Nephron progenitor cell (in vitro differentiated cells): ENCODE data around the gene FOXP3.

Source experiments
- DNase-seq: peaks from one replicate; pipeline ENCODE4 v3.0.0; 2021
- H3K27ac Mint-ChIP-seq: 2 replicates; pipeline ENCODE4 v1.8.0; 2021; ENCODE audit warnings: mild to moderate bottlenecking, moderate library complexity, mixed read lengths
- H3K27me3 Mint-ChIP-seq: 2 replicates; pipeline ENCODE4 v1.8.0; 2021; ENCODE audit warnings: mild to moderate bottlenecking, low read depth, mixed read lengths; ENCODE audit not compliant: poor library complexity
- H3K36me3 Mint-ChIP-seq: 2 replicates; pipeline ENCODE4 v1.8.0; 2021; ENCODE audit warnings: low read depth, mixed read lengths
- H3K4me1 Mint-ChIP-seq: 2 replicates; pipeline ENCODE4 v1.8.0; 2021; ENCODE audit warnings: mixed read lengths
- H3K4me3 Mint-ChIP-seq: 2 replicates; pipeline ENCODE4 v1.8.0; 2021; ENCODE audit warnings: mild to moderate bottlenecking, moderate library complexity, mixed read lengths
- H3K9me3 Mint-ChIP-seq: 2 replicates; pipeline ENCODE4 v1.8.0; 2021; ENCODE audit warnings: mild to moderate bottlenecking, moderate library complexity, mixed read lengths
- TF ChIP-seq, protein P1 (sequence below): fragments of 200-600 bp; sonication (generic); IDR thresholded peaks from 2 replicates; pipeline ENCODE4 v1.5.0; 2021; ENCODE audit warnings: antibody characterized with exemption

FOXP3 gene

DNA sequence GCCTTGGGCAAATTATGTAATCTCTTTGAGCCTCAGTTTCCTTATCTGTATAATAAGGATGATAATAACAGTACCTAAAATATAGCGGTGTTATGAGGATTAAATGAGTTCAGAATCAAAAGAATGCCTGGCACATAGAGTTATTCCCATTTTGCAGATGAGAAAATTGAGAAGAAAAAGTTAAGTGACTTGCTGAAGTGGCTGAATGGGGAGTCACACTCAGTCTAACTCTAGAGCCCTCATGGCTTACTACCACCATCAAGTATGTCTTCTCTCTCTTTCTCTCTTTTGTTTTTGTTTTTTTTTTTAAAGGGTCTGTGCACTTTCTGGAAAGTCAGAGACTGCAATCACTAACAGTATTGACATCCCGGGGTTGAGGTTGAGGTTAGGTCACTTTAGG, 32.0 kb downstream of the FOXP3 start:
- no peak overlapping the region for H3K27ac Mint-ChIP-seq
- H3K27me3 Mint-ChIP-seq, result peaks cover 14% of the 10 kb centered on the region
- H3K9me3 Mint-ChIP-seq, result peaks cover 68% of the 10 kb centered on the region
- H3K4me3 Mint-ChIP-seq, result peak overlapping the region; percentile 27
- DNase-seq, result no peak
- TF ChIP-seq, protein P1, sequence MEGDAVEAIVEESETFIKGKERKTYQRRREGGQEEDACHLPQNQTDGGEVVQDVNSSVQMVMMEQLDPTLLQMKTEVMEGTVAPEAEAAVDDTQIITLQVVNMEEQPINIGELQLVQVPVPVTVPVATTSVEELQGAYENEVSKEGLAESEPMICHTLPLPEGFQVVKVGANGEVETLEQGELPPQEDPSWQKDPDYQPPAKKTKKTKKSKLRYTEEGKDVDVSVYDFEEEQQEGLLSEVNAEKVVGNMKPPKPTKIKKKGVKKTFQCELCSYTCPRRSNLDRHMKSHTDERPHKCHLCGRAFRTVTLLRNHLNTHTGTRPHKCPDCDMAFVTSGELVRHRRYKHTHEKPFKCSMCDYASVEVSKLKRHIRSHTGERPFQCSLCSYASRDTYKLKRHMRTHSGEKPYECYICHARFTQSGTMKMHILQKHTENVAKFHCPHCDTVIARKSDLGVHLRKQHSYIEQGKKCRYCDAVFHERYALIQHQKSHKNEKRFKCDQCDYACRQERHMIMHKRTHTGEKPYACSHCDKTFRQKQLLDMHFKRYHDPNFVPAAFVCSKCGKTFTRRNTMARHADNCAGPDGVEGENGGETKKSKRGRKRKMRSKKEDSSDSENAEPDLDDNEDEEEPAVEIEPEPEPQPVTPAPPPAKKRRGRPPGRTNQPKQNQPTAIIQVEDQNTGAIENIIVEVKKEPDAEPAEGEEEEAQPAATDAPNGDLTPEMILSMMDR, result no peak
- H3K4me1 Mint-ChIP-seq, result peaks cover 17% of the 10 kb centered on the region
- H3K36me3 Mint-ChIP-seq, result peaks cover 5% of the 10 kb centered on the region

DNA sequence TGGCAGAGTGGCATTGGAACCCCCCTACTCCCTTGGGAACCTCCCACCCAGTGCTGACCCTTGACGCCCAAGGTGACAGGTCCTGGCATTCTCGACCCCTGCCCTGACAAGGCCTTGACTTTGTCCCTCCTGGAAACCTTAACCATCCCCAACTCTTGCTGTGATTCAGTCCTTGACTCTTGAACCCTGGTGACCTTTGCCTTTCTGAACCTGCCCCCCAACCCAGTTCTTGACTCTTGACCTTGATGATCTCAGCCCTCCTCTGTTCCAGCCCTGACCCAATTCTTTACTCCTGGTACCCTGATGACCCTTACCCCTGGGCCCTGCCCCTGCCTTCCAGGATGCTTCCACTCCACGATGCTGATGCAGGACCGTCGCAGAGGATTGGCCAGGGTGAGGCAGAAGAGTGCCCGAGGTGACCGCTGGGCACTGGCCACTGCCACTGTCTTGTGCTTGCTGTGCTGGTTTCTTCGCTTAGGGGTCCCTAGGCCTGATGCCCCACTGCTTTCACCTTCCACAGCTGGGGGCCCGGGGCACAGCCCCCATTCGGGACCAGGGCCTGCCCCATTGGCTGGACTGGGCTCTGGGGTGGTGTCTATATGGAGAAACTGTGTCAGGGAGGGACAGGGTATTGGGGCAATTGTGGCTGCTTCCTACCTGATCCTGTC, 33.0 kb downstream of the FOXP3 start:
- Mint-ChIP-seq H3K36me3 (no peaks in the 10 kb centered on the region), H3K27ac (no peak overlapping the region), H3K9me3 (peaks cover 68% of the 10 kb centered on the region), H3K27me3 (peaks cover 18% of the 10 kb centered on the region), H3K4me1 (peaks cover 9% of the 10 kb centered on the region), H3K4me3 (peak overlapping the region; percentile 67)
- no peak for DNase-seq
- TF ChIP-seq, protein P1, result no peak

DNA sequence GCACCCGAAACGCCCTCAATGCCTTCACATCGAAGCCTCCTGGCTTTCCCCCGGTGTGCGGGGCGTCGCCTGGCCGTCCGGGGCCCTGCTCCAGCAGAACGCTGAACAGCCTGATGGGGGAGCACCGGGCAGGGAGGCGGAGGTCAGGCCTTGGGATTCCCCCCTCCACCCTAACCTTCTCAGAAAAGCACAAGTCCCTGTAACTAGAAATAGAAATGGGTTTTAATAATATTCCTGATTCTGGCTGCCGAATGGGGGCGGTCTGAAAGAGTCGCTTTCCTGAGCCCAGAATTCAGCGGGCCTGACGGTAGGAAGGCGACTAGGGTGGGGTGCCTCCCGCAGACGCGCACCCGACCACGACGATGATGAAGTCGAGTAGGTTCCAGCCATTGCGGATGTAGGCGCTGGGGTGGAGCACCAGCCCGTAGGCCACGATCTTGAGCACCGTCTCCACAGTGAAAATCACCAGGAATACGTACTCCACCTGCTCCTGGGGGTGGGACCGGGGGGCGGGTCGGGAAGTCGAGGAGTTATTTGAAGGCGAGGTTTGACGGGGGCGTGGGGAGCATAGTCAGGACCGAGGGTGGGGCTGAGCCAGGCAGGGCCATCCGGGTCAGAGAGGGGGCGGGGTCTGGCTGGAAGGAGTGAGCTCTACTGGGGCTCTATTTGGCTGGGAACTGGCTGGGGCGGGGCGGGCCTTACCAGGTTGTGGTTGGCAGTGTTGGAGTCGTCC, 33.8 kb downstream of the FOXP3 start:
- H3K27ac Mint-ChIP-seq, result no peak overlapping the region
- H3K4me3 Mint-ChIP-seq, result peak overlapping the region; percentile 67
- H3K9me3 Mint-ChIP-seq, result peaks cover 72% of the 10 kb centered on the region
- peaks cover 7% of the 10 kb centered on the region for H3K4me1 Mint-ChIP-seq
- peaks cover 21% of the 10 kb centered on the region for H3K27me3 Mint-ChIP-seq
- H3K36me3 Mint-ChIP-seq, result no peaks in the 10 kb centered on the region
- peak; percentile 56 for DNase-seq
- TF ChIP-seq, protein P1, result no peak

DNA sequence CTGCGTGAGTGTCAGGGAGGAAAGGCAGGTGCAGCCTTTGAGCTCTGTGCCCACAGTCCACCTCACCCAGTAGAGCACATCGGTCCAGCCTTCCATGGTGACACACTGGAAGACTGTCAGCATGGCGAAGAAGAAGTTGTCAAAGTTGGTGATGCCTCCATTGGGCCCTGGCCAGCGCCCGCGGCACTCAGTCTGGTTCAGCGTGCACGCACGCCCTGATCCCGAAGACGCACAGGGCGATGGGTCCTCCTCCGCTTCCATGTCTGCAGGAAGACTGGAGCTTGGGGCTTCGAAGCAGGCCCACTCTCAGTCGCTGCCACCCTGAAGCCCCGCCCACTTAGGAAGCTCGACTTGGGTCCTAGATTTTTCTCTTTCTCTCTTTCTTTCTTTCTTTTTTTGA, 36.3 kb downstream of the FOXP3 start:
- Mint-ChIP-seq H3K36me3 (no peaks in the 10 kb centered on the region), H3K4me1 (no peaks in the 10 kb centered on the region), H3K9me3 (peaks cover 77% of the 10 kb centered on the region), H3K27ac (no peak overlapping the region), H3K27me3 (peaks cover 29% of the 10 kb centered on the region), H3K4me3 (no peak overlapping the region)
- TF ChIP-seq, protein P1, result no peak
- no peak for DNase-seq

DNA sequence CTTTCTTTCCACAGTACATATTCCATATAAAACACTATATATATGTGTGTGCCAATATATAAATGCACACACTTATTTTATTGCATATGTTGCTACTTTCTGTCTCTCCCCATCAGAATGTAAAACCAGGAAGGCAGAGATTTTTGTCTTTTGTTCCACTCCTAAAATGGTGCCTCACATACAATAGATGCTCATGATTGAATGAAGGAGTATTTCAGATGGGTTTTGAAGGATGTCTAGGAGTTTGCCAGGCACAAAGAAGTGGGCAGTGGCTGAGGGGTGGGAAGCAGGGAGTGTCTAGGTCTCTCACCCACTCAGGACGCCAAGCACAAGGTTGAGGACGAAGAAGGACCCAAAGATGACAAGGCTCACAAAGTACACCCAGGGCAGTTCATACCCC, 36.8 kb downstream of the FOXP3 start:
- H3K9me3 Mint-ChIP-seq, result peaks cover 79% of the 10 kb centered on the region
- H3K27ac Mint-ChIP-seq, result no peak overlapping the region
- DNase-seq, result no peak
- peaks cover 27% of the 10 kb centered on the region for H3K27me3 Mint-ChIP-seq
- no peaks in the 10 kb centered on the region for H3K36me3 Mint-ChIP-seq
- no peaks in the 10 kb centered on the region for H3K4me1 Mint-ChIP-seq
- no peak overlapping the region for H3K4me3 Mint-ChIP-seq
- TF ChIP-seq, protein P1, result no peak
